ENCODE data around the gene MACROH2A1. TPM values are rescaled to one million over a fixed set of nuclear protein-coding genes. Genes with fewer than 3 reads are reported as not detected.
A peak's percentile ranks its signal among the peaks of the same experiment; 100 is the strongest.

Gene MACROH2A1
- polyA plus RNA-seq, 1 of the 3 experiments (the other 2 are of a cell fraction) = 165 TPM

- peak overlapping the region; percentile 55 for H3K9ac ChIP-seq
- peaks cover 22 to 48% of the 10 kb centered on the region in 2 experiments for H3K36me3 ChIP-seq (replicated peaks in 1 of 2; ENCODE audit: control insufficient read depth in 1 of 2, insufficient read depth in 2 of 2, low read length in 1 of 2)
- WGBS (ENCODE audit: low lambda C conversion rate) = 76% methylated on average over 6 of the region's 6 CpGs
- H3F3A ChIP-seq (replicated peaks; ENCODE audit: insufficient read depth) = peaks cover 10% of the 10 kb centered on the region
- H2AFZ ChIP-seq (ENCODE audit: low read depth) = no peak overlapping the region
- H3K27ac ChIP-seq (ENCODE audit: low read depth in 2 of 2, low read length in 1 of 2) = peak overlapping the region; percentile 76 to 84
- POLR2A ChIA-PET = no interaction called here
- no peaks in the 10 kb centered on the region for H3K27me3 ChIP-seq (ENCODE audit: insufficient read depth)
- H3K4me1 ChIP-seq (ENCODE audit: control insufficient read depth in 1 of 2, insufficient read depth in 2 of 2, low read depth in 1 of 2, low read length in 1 of 2) = peaks cover 34 to 37% of the 10 kb centered on the region in 2 experiments
- H3K79me2 ChIP-seq (ENCODE audit: insufficient read depth) = peaks cover 97% of the 10 kb centered on the region
- H4K20me1 ChIP-seq (ENCODE audit: insufficient read depth) = peaks cover 68% of the 10 kb centered on the region
- no peak overlapping the region for H3K4me3 ChIP-seq (ENCODE audit: low read depth in 2 of 2, low read length in 1 of 2)
- CTCF ChIA-PET = no interaction called here
- no peaks in the 10 kb centered on the region for H3K9me2 ChIP-seq
- DNase-seq = no peak
- peak overlapping the region; percentile 65 for H3K4me2 ChIP-seq
- no peaks in the 10 kb centered on the region for H3K9me3 ChIP-seq
- TF ChIP-seq, protein P1, sequence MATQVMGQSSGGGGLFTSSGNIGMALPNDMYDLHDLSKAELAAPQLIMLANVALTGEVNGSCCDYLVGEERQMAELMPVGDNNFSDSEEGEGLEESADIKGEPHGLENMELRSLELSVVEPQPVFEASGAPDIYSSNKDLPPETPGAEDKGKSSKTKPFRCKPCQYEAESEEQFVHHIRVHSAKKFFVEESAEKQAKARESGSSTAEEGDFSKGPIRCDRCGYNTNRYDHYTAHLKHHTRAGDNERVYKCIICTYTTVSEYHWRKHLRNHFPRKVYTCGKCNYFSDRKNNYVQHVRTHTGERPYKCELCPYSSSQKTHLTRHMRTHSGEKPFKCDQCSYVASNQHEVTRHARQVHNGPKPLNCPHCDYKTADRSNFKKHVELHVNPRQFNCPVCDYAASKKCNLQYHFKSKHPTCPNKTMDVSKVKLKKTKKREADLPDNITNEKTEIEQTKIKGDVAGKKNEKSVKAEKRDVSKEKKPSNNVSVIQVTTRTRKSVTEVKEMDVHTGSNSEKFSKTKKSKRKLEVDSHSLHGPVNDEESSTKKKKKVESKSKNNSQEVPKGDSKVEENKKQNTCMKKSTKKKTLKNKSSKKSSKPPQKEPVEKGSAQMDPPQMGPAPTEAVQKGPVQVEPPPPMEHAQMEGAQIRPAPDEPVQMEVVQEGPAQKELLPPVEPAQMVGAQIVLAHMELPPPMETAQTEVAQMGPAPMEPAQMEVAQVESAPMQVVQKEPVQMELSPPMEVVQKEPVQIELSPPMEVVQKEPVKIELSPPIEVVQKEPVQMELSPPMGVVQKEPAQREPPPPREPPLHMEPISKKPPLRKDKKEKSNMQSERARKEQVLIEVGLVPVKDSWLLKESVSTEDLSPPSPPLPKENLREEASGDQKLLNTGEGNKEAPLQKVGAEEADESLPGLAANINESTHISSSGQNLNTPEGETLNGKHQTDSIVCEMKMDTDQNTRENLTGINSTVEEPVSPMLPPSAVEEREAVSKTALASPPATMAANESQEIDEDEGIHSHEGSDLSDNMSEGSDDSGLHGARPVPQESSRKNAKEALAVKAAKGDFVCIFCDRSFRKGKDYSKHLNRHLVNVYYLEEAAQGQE (IDR thresholded peaks at IDR 0.05; ENCODE audit: low read depth, low read length) = peak; percentile 58; the same call in 1 of the 2 replicates
- no peak for TF ChIP-seq RFX5 (IDR thresholded peaks at IDR 0.05; ENCODE audit: low read length)
- TF ChIP-seq MXI1 (IDR thresholded peaks at IDR 0.05; ENCODE audit: low read depth, low read length) = no peak
- TF ChIP-seq FOXJ3 (CRISPR knock-in tag; IDR thresholded peaks at IDR 0.05) = no peak
- no peak for TF ChIP-seq MEF2A (IDR thresholded peaks at IDR 0.05; ENCODE audit: borderline replicate concordance, low read depth)
- TF ChIP-seq FOXM1 (IDR thresholded peaks at IDR 0.05; ENCODE audit: low read depth) = no peak
- TF ChIP-seq, protein P2, sequence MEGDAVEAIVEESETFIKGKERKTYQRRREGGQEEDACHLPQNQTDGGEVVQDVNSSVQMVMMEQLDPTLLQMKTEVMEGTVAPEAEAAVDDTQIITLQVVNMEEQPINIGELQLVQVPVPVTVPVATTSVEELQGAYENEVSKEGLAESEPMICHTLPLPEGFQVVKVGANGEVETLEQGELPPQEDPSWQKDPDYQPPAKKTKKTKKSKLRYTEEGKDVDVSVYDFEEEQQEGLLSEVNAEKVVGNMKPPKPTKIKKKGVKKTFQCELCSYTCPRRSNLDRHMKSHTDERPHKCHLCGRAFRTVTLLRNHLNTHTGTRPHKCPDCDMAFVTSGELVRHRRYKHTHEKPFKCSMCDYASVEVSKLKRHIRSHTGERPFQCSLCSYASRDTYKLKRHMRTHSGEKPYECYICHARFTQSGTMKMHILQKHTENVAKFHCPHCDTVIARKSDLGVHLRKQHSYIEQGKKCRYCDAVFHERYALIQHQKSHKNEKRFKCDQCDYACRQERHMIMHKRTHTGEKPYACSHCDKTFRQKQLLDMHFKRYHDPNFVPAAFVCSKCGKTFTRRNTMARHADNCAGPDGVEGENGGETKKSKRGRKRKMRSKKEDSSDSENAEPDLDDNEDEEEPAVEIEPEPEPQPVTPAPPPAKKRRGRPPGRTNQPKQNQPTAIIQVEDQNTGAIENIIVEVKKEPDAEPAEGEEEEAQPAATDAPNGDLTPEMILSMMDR (IDR thresholded peaks at IDR 0.05) = no peak
- no peak for TF ChIP-seq RCOR1 (IDR thresholded peaks at IDR 0.05; ENCODE audit: low read length)
- TF ChIP-seq, protein P3, sequence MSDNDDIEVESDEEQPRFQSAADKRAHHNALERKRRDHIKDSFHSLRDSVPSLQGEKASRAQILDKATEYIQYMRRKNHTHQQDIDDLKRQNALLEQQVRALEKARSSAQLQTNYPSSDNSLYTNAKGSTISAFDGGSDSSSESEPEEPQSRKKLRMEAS (IDR thresholded peaks at IDR 0.05; ENCODE audit: low read depth) = peak; percentile 61; the same call in 1 of the 2 replicates
- TF ChIP-seq SMC3 (IDR thresholded peaks at IDR 0.05; ENCODE audit: low read depth, low read length) = no peak
- TF ChIP-seq RAD21 (IDR thresholded peaks at IDR 0.05; ENCODE audit: low read length) = no peak
- TF ChIP-seq TCF12 (IDR thresholded peaks at IDR 0.05) = peak; percentile 92
- TF ChIP-seq SIN3A (IDR thresholded peaks at IDR 0.05; ENCODE audit: borderline replicate concordance, low read depth, low read length) = peak; percentile 41; the same call in 1 of the 2 replicates
- TF ChIP-seq TEAD4 (IDR thresholded peaks at IDR 0.05; ENCODE audit: borderline replicate concordance, insufficient read depth) = peak; percentile 52; the same call in 1 of the 2 replicates
- TF ChIP-seq GATA2 (CRISPR knock-in tag; IDR thresholded peaks at IDR 0.05) = no peak
- peak; percentile 37; the same call in 1 of the 2 replicates for TF ChIP-seq JUND (IDR thresholded peaks at IDR 0.05)
- no peak for TF ChIP-seq USF2 (IDR thresholded peaks at IDR 0.05; ENCODE audit: borderline replicate concordance, low read depth, low read length)
- TF ChIP-seq GABPA (IDR thresholded peaks at IDR 0.05; ENCODE audit: low read depth) = no peak
- TF ChIP-seq EZH2phosphoT487 (IDR thresholded peaks at IDR 0.05; ENCODE audit: borderline replicate concordance, low read depth) = no peak
- peak; percentile 63 for TF ChIP-seq NFIC (IDR thresholded peaks at IDR 0.05; ENCODE audit: borderline replicate concordance)
- TF ChIP-seq, protein P4, sequence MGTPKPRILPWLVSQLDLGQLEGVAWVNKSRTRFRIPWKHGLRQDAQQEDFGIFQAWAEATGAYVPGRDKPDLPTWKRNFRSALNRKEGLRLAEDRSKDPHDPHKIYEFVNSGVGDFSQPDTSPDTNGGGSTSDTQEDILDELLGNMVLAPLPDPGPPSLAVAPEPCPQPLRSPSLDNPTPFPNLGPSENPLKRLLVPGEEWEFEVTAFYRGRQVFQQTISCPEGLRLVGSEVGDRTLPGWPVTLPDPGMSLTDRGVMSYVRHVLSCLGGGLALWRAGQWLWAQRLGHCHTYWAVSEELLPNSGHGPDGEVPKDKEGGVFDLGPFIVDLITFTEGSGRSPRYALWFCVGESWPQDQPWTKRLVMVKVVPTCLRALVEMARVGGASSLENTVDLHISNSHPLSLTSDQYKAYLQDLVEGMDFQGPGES (IDR thresholded peaks at IDR 0.05; ENCODE audit: low read depth, low read length) = no peak
- peak; percentile 23; the same call in 1 of the 2 replicates for TF ChIP-seq RXRA (IDR thresholded peaks at IDR 0.05; ENCODE audit: borderline replicate concordance, low read depth)
- 0 out of 2 replicates have a peak, but pooled peaks have one; percentile 21 for TF ChIP-seq ZBTB33 (IDR thresholded peaks at IDR 0.05; ENCODE audit: borderline replicate concordance, low read depth)
These were observed 7.7 kb downstream of the MACROH2A1 start for GRCh38 chr5:135391116-135391868.

Measured in SK-N-SH (cell line).